ENCODE results near the gene MAT2B.

MAT2B gene

GRCh38 chr5:163505368-163506094 is at the start of gene MAT2B:
Gene MAT2B (plus strand): TSS chr5:163505619. CDS start chr5:163505687, 68 bp downstream.
- peak; percentile 94 for DNase-seq (ENCODE audit: extremely low spot score)
- ChIA-PET CTCF (interaction anchor here (0.9 to 3.6 kb wide), 8 partner anchors 11 to 50 kb away, joined by 3 to 19 read pairs (median 4); partner anchors contain the start of genes HMMR and NUDCD2), POLR2A (interaction anchor here (1.0 kb wide), 3 partner anchors 43 to 45 kb away, joined by 3 to 5 read pairs (median 3); partner anchors contain the start of genes HMMR and NUDCD2)
- TF ChIP-seq, protein P1, sequence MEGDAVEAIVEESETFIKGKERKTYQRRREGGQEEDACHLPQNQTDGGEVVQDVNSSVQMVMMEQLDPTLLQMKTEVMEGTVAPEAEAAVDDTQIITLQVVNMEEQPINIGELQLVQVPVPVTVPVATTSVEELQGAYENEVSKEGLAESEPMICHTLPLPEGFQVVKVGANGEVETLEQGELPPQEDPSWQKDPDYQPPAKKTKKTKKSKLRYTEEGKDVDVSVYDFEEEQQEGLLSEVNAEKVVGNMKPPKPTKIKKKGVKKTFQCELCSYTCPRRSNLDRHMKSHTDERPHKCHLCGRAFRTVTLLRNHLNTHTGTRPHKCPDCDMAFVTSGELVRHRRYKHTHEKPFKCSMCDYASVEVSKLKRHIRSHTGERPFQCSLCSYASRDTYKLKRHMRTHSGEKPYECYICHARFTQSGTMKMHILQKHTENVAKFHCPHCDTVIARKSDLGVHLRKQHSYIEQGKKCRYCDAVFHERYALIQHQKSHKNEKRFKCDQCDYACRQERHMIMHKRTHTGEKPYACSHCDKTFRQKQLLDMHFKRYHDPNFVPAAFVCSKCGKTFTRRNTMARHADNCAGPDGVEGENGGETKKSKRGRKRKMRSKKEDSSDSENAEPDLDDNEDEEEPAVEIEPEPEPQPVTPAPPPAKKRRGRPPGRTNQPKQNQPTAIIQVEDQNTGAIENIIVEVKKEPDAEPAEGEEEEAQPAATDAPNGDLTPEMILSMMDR (IDR thresholded peaks at IDR 0.05; ENCODE audit: control extremely low read depth, extremely low read depth, low read depth, missing control alignments): peak; percentile 69

DNA sequence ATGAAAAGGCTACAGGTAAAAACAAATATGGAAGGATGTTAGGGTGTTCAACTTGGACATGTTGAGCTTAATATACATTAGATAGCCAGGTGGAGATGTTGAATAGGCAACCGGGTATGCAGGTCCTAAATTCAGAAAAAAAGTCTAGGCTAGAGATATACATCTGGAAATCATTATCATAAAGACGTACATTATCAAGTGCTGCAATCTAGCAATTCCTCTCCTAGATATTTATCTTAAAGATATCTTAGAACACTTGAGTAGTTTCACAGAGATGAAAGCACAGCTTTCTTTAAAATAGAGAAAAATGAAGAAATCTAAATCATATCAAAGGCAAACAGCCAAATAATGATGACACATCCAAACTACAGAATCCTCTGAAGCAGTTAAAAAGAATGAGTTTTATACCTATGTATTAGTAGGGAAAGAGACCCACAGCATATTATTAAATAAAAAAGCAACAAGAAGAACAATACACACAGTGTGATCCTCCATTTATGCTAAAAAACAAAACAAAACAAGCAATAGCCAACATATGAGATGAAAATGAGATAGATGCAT is 49.3 kb upstream of the MAT2B start:
- TF ChIP-seq, protein P1 (IDR thresholded peaks at IDR 0.05; ENCODE audit: control extremely low read depth, extremely low read depth, low read depth, missing control alignments): no peak
- DNase-seq (ENCODE audit: extremely low spot score): no peak
- ChIA-PET CTCF (interaction anchor here (1.0 to 1.6 kb wide), 3 partner anchors 14 to 49 kb away, joined by 3 to 4 read pairs (median 3); partner anchors contain the start of gene MAT2B), POLR2A (interaction anchor here (0.6 kb wide), 1 partner anchor 18 kb away, joined by 6 read pairs; no protein-coding TSS in a partner anchor)

DNA sequence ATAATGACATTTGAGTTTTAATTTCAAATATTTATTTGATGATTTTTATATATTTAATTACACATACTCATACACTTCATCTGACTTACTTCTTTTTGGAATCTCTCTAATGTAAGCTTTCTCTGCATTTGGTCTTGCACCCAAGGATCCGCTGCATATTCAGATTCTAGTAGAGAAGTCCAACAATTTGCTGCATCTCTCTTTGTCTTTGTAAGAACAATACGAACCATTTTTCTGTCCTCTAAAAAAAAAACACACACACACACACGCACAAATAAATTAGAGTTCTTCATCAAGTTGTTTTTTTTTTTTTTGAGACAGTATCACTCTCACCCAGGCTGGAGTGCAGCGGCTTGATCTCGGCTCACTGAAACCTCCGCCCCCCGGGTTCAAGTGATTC is 48.6 kb upstream of the MAT2B start:
- POLR2A ChIA-PET: no interaction called here
- TF ChIP-seq, protein P1 (IDR thresholded peaks at IDR 0.05; ENCODE audit: control extremely low read depth, extremely low read depth, low read depth, missing control alignments): no peak
- DNase-seq (ENCODE audit: extremely low spot score): no peak
- CTCF ChIA-PET: interaction anchor here (1.2 to 1.4 kb wide), 3 partner anchors 8 to 15 kb away, joined by 4 read pairs; no protein-coding TSS in a partner anchor

DNA sequence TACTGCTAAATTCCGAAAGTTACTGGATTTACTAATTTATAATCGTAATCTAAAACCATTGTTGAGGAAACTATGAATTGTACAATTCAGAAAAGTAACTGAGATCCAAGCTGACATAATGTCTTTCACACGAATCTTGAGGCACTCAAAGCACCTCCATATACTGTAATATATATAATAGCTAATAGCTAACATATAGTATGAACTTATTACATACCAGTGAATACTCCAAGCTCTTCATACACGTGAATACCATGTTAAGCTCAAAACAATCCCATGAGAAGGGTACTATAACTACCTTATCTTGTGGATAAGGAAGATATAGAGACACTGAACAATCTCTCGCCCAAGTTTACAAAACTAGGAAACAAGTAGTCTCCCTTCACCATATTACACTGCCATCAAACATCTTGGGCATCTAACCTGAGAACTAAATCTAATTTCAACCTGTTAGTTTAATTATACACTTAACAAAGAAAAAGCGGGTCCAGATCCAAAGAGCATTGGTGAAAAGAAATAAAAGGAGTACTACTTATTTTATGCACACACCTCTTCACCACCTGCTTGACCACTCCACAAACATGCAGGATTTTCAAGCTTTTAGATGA is 46.5 kb upstream of the MAT2B start:
- no peak for DNase-seq (ENCODE audit: extremely low spot score)
- POLR2A ChIA-PET: interaction anchor here (1.2 to 4.2 kb wide), 2 partner anchors 10 to 21 kb away, joined by 8 to 19 read pairs; partner anchors contain the start of gene CCNG1
- CTCF ChIA-PET: interaction anchor here (1.0 to 3.5 kb wide), 12 partner anchors 9 to 50 kb away, joined by 3 to 19 read pairs (median 5); partner anchors contain the start of genes CCNG1 and MAT2B
- TF ChIP-seq, protein P1 (IDR thresholded peaks at IDR 0.05; ENCODE audit: control extremely low read depth, extremely low read depth, low read depth, missing control alignments): no peak

DNA sequence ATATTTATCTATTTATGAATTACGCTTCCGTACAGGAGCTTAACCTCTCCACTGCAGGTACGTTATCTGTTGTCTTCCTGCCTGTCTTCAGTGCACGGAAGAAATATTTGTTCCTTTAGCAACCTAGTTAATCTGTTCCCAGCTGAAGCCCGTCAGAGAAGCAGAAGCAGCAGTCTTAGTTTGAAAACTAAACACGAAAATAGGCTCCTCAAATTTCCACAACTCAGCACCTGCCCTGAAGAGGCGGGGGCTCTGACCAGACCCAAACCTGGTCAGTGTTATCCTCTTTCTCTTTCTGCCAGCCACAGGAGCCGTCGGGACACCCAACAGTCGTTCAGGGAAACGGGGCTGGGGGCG is 46.0 kb upstream of the MAT2B start:
- ChIA-PET CTCF (interaction anchor here (1.0 to 3.5 kb wide), 14 partner anchors 8 to 51 kb away, joined by 3 to 19 read pairs (median 5); partner anchors contain the start of genes CCNG1 and MAT2B), POLR2A (interaction anchor here (1.2 to 4.2 kb wide), 3 partner anchors 9 to 22 kb away, joined by 3 to 19 read pairs (median 8); partner anchors contain the start of gene CCNG1)
- TF ChIP-seq, protein P1 (IDR thresholded peaks at IDR 0.05; ENCODE audit: control extremely low read depth, extremely low read depth, low read depth, missing control alignments): no peak
- DNase-seq (ENCODE audit: extremely low spot score): no peak

Measured in GM10248 (cell line).